Sigmoid colon (tissue), 4 donors: ENCODE results near the gene RNF135.

Experiments used
- POLR2AphosphoS5 ChIP-seq, 4 donors: sonication (generic); formaldehyde crosslinking; IDR thresholded peaks; one replicate each; pipeline ENCODE4 v1.6.1; 2017; ENCODE audit warnings: antibody characterized with exemption in 4 of 4
- TF ChIP-seq, protein P1 (sequence below), 4 experiments: fragments of 450-650 bp in 3 of 4; fragments of 200-600 bp in 1 of 4; IDR thresholded peaks; one replicate each; pipeline ENCODE4 v1.5.1; 2016 to 2019; ENCODE audit warnings: antibody characterized with exemption in 4 of 4, mild to moderate bottlenecking in 3 of 4, moderate library complexity in 2 of 4

DNA sequence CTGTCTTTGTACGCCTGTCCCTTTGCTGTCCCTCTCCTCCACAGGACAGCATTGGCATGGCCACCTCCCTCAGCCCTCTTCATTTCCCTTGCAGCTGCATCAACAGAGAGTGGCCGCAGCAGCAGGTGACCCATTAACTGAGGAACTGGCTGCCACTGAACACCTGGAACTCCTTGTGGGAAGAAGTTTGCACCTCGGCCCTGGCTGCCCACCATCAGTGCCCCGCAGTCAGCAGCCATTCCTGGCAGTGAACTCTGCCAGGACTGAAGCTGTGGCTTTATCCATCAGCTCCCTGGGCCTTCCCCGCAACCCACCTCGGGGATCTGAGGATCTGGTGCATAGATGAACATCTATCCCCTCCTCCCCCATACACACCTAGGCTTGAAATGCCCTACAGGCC, 13.1 kb upstream of the RNF135 start:
- TF ChIP-seq, protein P1, sequence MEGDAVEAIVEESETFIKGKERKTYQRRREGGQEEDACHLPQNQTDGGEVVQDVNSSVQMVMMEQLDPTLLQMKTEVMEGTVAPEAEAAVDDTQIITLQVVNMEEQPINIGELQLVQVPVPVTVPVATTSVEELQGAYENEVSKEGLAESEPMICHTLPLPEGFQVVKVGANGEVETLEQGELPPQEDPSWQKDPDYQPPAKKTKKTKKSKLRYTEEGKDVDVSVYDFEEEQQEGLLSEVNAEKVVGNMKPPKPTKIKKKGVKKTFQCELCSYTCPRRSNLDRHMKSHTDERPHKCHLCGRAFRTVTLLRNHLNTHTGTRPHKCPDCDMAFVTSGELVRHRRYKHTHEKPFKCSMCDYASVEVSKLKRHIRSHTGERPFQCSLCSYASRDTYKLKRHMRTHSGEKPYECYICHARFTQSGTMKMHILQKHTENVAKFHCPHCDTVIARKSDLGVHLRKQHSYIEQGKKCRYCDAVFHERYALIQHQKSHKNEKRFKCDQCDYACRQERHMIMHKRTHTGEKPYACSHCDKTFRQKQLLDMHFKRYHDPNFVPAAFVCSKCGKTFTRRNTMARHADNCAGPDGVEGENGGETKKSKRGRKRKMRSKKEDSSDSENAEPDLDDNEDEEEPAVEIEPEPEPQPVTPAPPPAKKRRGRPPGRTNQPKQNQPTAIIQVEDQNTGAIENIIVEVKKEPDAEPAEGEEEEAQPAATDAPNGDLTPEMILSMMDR (IDR thresholded peaks at IDR 0.05) = no peak
- TF ChIP-seq POLR2AphosphoS5 (IDR thresholded peaks at IDR 0.05) = no peak
